KMS-11 (cell line): ENCODE measurements around the gene DUSP8.
"Not testable (repeated sequence)": the region's sequence is repeated elsewhere in the genome, so short reads cannot be mapped to it uniquely, and the experiment has no call there.

Source experiments
- H2AFZ ChIP-seq: fragments of 200-600 bp; sonication (generic); 2 replicates; pipeline ENCODE4 v1.6.1; 2016; ENCODE audit warnings: antibody characterized with exemption, mixed run types, low read depth
- H3K27ac ChIP-seq: fragments of 200-600 bp; sonication (generic); 2 replicates; pipeline ENCODE4 v1.6.1; 2016; ENCODE audit warnings: mild to moderate bottlenecking, mixed run types
- H3K27me3 ChIP-seq: fragments of 200-600 bp; sonication (generic); 2 replicates; pipeline ENCODE4 v1.6.1; 2017; ENCODE audit warnings: mild to moderate bottlenecking, low read depth, mixed run types, moderate library complexity; ENCODE audit not compliant: insufficient read depth
- H3K36me3 ChIP-seq: fragments of 200-600 bp; sonication (generic); 2 replicates; pipeline ENCODE4 v1.6.1; 2017; ENCODE audit warnings: mild to moderate bottlenecking, mixed run types; ENCODE audit not compliant: insufficient read depth
- H3K4me1 ChIP-seq: fragments of 200-600 bp; sonication (generic); 2 replicates; pipeline ENCODE4 v1.6.1; 2016; ENCODE audit warnings: mild to moderate bottlenecking, low read depth, mixed run types; ENCODE audit not compliant: poor library complexity, severe bottlenecking
- H3K4me2 ChIP-seq: fragments of 200-600 bp; sonication (generic); 2 replicates; pipeline ENCODE4 v1.7.0; 2016; ENCODE audit warnings: mild to moderate bottlenecking, mixed run types
- H3K4me3 ChIP-seq: fragments of 200-600 bp; sonication (generic); IDR thresholded peaks from 2 replicates; pipeline ENCODE4 v1.6.1; 2017; ENCODE audit warnings: low read depth, low read length, mixed read lengths; ENCODE audit not compliant: insufficient read depth
- H3K79me2 ChIP-seq: fragments of 200-600 bp; sonication (generic); 2 replicates; pipeline ENCODE4 v1.6.1; 2016; ENCODE audit warnings: low read depth, mixed run types; ENCODE audit not compliant: insufficient read depth
- H3K9ac ChIP-seq: fragments of 200-600 bp; sonication (generic); 2 replicates; pipeline ENCODE4 v1.6.1; 2016; ENCODE audit warnings: mild to moderate bottlenecking, mixed run types
- H4K20me1 ChIP-seq: fragments of 200-600 bp; sonication (generic); 2 replicates; pipeline ENCODE4 v1.6.1; 2016; ENCODE audit warnings: mild to moderate bottlenecking, mixed run types; ENCODE audit not compliant: insufficient read depth
- CTCF ChIP-seq: fragments of 200-600 bp; sonication (generic); conservative IDR thresholded peaks from 2 replicates; pipeline ENCODE4 v1.6.1; 2017; ENCODE audit warnings: low read depth, mild to moderate bottlenecking, antibody characterized with exemption, low read length, moderate library complexity, mixed read lengths

Gene DUSP8

GRCh38 chr11:1592628-1593027, 20.6 kb upstream of the DUSP8 start:
- H2AFZ ChIP-seq: no peak overlapping the region
- H3K4me1 ChIP-seq: no peaks in the 10 kb centered on the region
- H3K4me3 ChIP-seq: no peak overlapping the region
- peaks cover 85% of the 10 kb centered on the region for H3K27me3 ChIP-seq
- no peak for TF ChIP-seq CTCF
- no peaks in the 10 kb centered on the region for H4K20me1 ChIP-seq
- H3K9ac ChIP-seq: no peak overlapping the region
- H3K4me2 ChIP-seq: no peak overlapping the region
- no peak overlapping the region for H3K27ac ChIP-seq
- H3K79me2 ChIP-seq: no peaks in the 10 kb centered on the region
- no peaks in the 10 kb centered on the region for H3K36me3 ChIP-seq

GRCh38 chr11:1589996-1590395, 17.9 kb upstream of the DUSP8 start:
- no peak overlapping the region for H3K27ac ChIP-seq
- no peak overlapping the region for H2AFZ ChIP-seq
- H3K79me2 ChIP-seq: no peaks in the 10 kb centered on the region
- H3K27me3 ChIP-seq: peaks cover 80% of the 10 kb centered on the region
- TF ChIP-seq CTCF: no peak
- H4K20me1 ChIP-seq: no peaks in the 10 kb centered on the region
- no peak overlapping the region for H3K4me2 ChIP-seq
- no peak overlapping the region for H3K4me3 ChIP-seq
- no peaks in the 10 kb centered on the region for H3K36me3 ChIP-seq
- H3K4me1 ChIP-seq: no peaks in the 10 kb centered on the region
- H3K9ac ChIP-seq: no peak overlapping the region

DNA sequence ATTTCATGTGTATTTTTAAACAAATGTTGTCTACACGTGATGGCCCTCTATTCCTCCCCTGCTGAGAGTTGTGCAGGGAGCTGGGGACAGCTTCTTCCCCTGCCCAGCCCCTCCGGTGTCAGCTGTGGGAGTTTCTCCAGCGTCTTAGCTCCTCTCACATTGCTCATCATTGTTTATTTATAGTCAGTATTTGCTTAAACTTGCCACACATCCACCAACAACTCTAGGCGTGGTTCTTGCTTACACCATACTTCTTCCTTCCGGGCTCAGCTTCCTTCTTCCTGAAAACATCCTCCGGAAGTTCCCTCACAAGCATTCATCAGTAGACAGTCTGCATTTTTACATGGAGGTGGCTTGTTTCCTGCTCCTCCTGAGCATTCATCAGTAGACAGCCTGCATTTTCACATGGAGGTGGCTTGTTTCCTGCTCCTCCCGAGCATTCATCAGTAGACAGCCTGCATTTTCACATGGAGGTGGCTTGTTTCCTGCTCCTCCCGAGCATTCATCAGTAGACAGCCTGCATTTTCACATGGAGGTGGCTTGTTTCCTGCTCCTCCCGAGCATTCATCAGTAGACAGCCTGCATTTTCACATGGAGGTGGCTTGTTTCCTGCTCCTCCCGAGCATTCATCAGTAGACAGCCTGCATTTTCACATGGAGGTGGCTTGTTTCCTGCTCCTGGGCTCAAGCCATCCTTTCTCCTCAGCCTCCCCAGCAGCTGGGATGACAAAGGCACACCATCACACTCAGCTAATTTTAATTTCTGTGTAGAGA, 17.3 kb upstream of the DUSP8 start:
- not testable (repeated sequence) for H3K9ac ChIP-seq, H3K27ac ChIP-seq, H3K4me1 ChIP-seq, H3K36me3 ChIP-seq, H3K4me3 ChIP-seq, H3K79me2 ChIP-seq, H2AFZ ChIP-seq, H4K20me1 ChIP-seq, H3K4me2 ChIP-seq
- H3K27me3 ChIP-seq: peaks cover 74% of the 10 kb centered on the region

- no peak overlapping the region for H3K4me3 ChIP-seq
- H3K9ac ChIP-seq: no peak overlapping the region
Observed at GRCh38 chr11:1586699-1587098, 14.6 kb upstream of the DUSP8 start.

DNA sequence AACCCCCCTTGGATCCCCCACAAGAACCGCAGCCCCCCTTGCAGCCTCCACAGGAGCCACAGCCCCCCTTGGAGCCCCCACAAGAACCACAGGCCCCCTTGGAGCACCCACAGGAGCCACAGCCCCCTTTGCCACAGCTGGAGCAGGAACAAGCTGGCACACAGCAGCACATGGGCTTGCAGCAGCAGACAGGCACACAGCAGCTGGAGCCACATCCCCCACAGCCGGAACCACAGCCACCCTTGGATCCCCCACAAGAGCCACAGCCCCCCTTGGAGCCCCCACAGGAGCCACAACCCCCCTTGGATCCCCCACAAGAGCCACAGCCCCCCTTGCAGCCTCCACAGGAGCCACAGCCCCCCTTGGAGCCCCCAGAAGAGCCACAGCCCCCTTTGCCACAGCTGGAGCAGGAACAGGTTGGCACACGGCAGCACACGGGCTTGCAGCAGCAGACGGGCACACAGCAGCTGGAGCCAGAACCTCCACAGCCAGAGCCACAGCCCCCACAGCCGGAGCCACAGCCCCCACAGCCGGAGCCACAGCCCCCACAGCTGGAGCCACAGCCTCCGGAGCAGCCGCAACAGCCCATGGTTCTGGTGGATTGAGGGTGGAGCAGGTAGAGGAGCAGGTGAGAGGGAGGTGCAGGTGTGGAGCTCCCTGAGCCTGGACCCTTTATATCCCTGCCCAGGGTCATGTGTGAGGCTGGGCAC, 12.7 kb upstream of the DUSP8 start, which contains the start of gene KRTAP5-1:
TSS of gene KRTAP5-1 (minus strand) at position 623 of the 710 bp plus-strand sequence. CDS start at position 589, 34 bp downstream.
- H3K4me2 ChIP-seq: not testable (repeated sequence)

More at GRCh38 chr11:1586699-1587098, 14.6 kb upstream of the DUSP8 start:
- Histone ChIP-seq H3K27me3 (peaks cover 74% of the 10 kb centered on the region), H3K36me3 (no peaks in the 10 kb centered on the region), H3K4me2 (no peak overlapping the region), H4K20me1 (no peaks in the 10 kb centered on the region), H3K27ac (no peak overlapping the region), H2AFZ (no peak overlapping the region), H3K79me2 (no peaks in the 10 kb centered on the region), H3K4me1 (no peaks in the 10 kb centered on the region)
- no peak for TF ChIP-seq CTCF

DNA sequence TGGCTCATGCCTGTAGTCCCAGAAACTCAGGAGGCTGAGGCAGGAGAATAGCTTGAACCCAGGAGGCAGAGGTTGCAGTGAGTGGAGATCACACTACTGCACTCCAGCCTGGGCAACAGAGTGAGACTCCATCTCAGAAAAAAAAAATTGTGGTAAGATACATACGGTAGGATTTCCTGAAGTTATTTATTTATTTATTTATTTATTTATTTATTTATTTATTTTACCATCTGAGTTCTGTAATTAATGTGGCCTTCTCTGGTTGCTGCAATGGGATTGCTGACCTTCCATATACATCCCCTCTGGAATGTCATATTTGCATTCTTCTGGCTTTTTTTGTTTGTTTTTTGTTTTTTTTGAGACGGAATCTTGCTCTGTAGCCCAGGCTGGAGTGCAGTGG, 10.8 kb upstream of the DUSP8 start:
- not testable (repeated sequence) for H3K4me1 ChIP-seq, H3K79me2 ChIP-seq, H3K36me3 ChIP-seq, H3K4me2 ChIP-seq, H3K27ac ChIP-seq, H2AFZ ChIP-seq, H3K4me3 ChIP-seq, H3K9ac ChIP-seq, H4K20me1 ChIP-seq
- H3K27me3 ChIP-seq: peaks cover 72% of the 10 kb centered on the region

More for the DNA sequence above, 12.7 kb upstream of the DUSP8 start, which contains the start of gene KRTAP5-1:
- not testable (repeated sequence) for H4K20me1 ChIP-seq, H3K4me3 ChIP-seq, H3K27ac ChIP-seq, H2AFZ ChIP-seq, H3K4me1 ChIP-seq, H3K9ac ChIP-seq, H3K36me3 ChIP-seq, H3K79me2 ChIP-seq
- peaks cover 71% of the 10 kb centered on the region for H3K27me3 ChIP-seq
